ENCODE data around the gene PRKCE. TPM values are rescaled to one million over a fixed set of nuclear protein-coding genes. Genes with fewer than 3 reads are reported as not detected.

The PRKCE gene
- total and polyA plus RNA-seq, 2 of the 8 experiments (the other 6 are each of a cell fraction or from before 2014, with no cell fraction given), result 0.54 to 2.1 TPM

DNA sequence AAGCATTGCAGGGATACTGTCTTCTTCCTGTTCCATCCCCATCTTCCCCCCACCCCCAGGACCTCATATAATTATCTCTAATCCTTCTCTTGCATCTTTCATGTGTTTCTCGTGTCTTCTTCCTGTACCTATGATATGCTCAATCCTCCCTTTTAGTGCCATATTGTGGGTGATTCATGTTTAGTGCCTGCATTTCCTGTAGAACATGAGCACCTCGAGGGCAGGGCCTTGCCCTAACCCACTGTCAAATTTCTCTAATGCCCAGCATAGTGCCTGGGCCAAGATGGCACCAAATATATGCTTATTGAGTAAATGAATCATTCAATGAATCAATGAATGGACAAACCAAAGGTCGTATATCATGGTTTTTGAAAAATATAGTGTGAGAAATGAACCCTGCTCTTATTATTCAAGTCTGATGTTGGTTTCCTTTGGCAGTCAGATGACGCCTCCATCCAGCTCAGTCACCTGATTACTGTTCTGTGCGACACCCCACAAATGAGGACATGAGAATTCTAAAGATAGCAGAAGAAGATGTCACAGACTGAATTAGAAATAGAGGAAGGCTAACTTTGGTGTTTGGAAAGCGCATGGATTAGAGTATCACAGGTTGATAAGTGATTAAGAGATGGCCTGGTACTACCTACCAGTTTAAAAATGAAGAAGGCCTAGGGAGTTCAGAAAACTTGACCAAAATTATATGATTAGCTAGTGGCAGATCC lies 278.4 kb downstream of the PRKCE start:
- H2BK20ac ChIP-seq (ENCODE audit: low read length), result no peak overlapping the region
- no peaks in the 10 kb centered on the region for H3K27me3 ChIP-seq (replicated peaks in 1 of 4; ENCODE audit: control insufficient read depth in 3 of 4, extremely low read depth in 1 of 4, insufficient read depth in 3 of 4, low read length in 3 of 4)
- H3K79me2 ChIP-seq (ENCODE audit: control insufficient read depth in 1 of 2, insufficient read depth in 2 of 2, low read length in 2 of 2), result no peaks in the 10 kb centered on the region
- H3K23ac ChIP-seq (ENCODE audit: insufficient read length), result no peak overlapping the region
- no peak overlapping the region for H2BK15ac ChIP-seq (ENCODE audit: low read length)
- TF ChIP-seq POU5F1 (IDR thresholded peaks at IDR 0.05; ENCODE audit: low read depth, low read length) (no peak), RXRA (IDR thresholded peaks at IDR 0.05; ENCODE audit: insufficient read depth, low read depth, low read length) (no peak)
- H3K4ac ChIP-seq (replicated peaks; ENCODE audit: insufficient read length, low read depth, low read length), result no peak overlapping the region
- H2BK12ac ChIP-seq (ENCODE audit: low read depth, low read length), result no peak overlapping the region
- H3K4me2 ChIP-seq (ENCODE audit: insufficient read depth in 1 of 2, low read depth in 2 of 2, low read length in 2 of 2), result no peak overlapping the region
- H3K4me3 ChIP-seq (ENCODE audit: extremely low read depth in 1 of 4, insufficient read depth in 2 of 4, low read depth in 3 of 4, low read length in 4 of 4), result no peak overlapping the region
- H3K23me2 ChIP-seq (ENCODE audit: low read depth, low read length), result peaks cover 2% of the 10 kb centered on the region; the same call in 1 of the 2 replicates
- no peaks in the 10 kb centered on the region for H3K4me1 ChIP-seq (replicated peaks in 1 of 4; ENCODE audit: control insufficient read depth in 3 of 4, insufficient read depth in 4 of 4, low read length in 3 of 4)
- FAIRE-seq, result no peak
- H3K18ac ChIP-seq (ENCODE audit: extremely low read depth, low read length), result no peak overlapping the region
- H4K91ac ChIP-seq (replicated peaks; ENCODE audit: insufficient read length, low read length), result no peak overlapping the region
- H2AFZ ChIP-seq (ENCODE audit: low read length), result no peak overlapping the region
- H4K20me1 ChIP-seq (replicated peaks in 1 of 2; ENCODE audit: control insufficient read depth in 1 of 2, insufficient read depth in 2 of 2, low read length in 2 of 2), result no peaks in the 10 kb centered on the region
- no peak overlapping the region for H4K5ac ChIP-seq (ENCODE audit: insufficient read length, low read depth, low read length)
- no peak overlapping the region for H3K9ac ChIP-seq (replicated peaks in 1 of 4; ENCODE audit: extremely low read depth in 1 of 4, low read depth in 3 of 4, low read length in 3 of 4)
- ChIA-PET POLR2A (ENCODE audit: partially characterized antibody) (no interaction called here), CTCF (ENCODE audit: partially characterized antibody) (interaction anchor here (1.6 kb wide), 2 partner anchors 14 to 284 kb away, joined by 3 to 7 read pairs; no protein-coding TSS in a partner anchor)
- H2BK120ac ChIP-seq (replicated peaks; ENCODE audit: low read depth, low read length), result no peak overlapping the region
- 91% methylated on average over 6 of the region's 6 CpGs; no CpG with 5 or more reads in 1 of the 2 experiments for WGBS, 2 experiments (ENCODE audit: extremely low coverage in 1 of 2, insufficient coverage in 1 of 2, insufficient read length in 1 of 2, insufficient replicate concordance in 2 of 2, low coverage in 1 of 2, low lambda C conversion rate in 2 of 2, missing lambda C conversion rate in 1 of 2)
- no peaks in the 10 kb centered on the region for H3K9me3 ChIP-seq (ENCODE audit: insufficient read depth in 2 of 2, low read depth in 1 of 2, low read length in 1 of 2)
- H2AK5ac ChIP-seq (ENCODE audit: low read depth, low read length), result no peak overlapping the region
- no peak overlapping the region for H4K8ac ChIP-seq (ENCODE audit: extremely low read depth, insufficient read depth, low read length)
- no peaks in the 10 kb centered on the region for H3K36me3 ChIP-seq (ENCODE audit: control insufficient read depth in 2 of 4, insufficient read depth in 4 of 4, low read length in 3 of 4)
- H3K27ac ChIP-seq (ENCODE audit: low read depth, low read length), result no peak overlapping the region
- H3K56ac ChIP-seq (replicated peaks; ENCODE audit: insufficient read length, low read depth, low read length), result no peak overlapping the region
- no peak for DNase-seq (ENCODE audit: low read depth in 1 of 2, low spot score in 2 of 2)
- no peak overlapping the region for H3K14ac ChIP-seq (ENCODE audit: insufficient read length)
- H2BK5ac ChIP-seq (ENCODE audit: low read depth, low read length), result no peak overlapping the region
- no peaks in the 10 kb centered on the region for H3K79me1 ChIP-seq (ENCODE audit: low read depth, low read length)
